Hepatocyte (in vitro differentiated cells): ENCODE measurements around the gene TK1.

Source experiments
- CTCF ChIP-seq: fragments of 200-600 bp; sonication (generic); IDR thresholded peaks from 2 replicates; pipeline ENCODE4 v1.5.1; 2016; ENCODE audit warnings: antibody characterized with exemption, mild to moderate bottlenecking; ENCODE audit not compliant: poor library complexity
- EZH2 ChIP-seq: fragments of 200-600 bp; sonication (generic); IDR thresholded peaks from 2 replicates; pipeline ENCODE4 v1.6.1; 2016; ENCODE audit warnings: antibody characterized with exemption, mild to moderate bottlenecking, borderline replicate concordance

- TF ChIP-seq EZH2: no peak
- TF ChIP-seq CTCF: no peak
These were observed 36.9 kb upstream of the TK1 start for GRCh38 chr17:78223765-78224164.
